Caco-2 (cell line): ENCODE data around the gene NIPAL3. TPM values are rescaled to one million over a fixed set of nuclear protein-coding genes. Genes with fewer than 3 reads are reported as not detected.

ENCODE experiments used
- BruUV-seq: library from RNA; stranded (reverse); fragments of 400-500 nt; replicated peaks from 2 replicates; lab custom pipeline; 2021; lab: Mats Ljungman, UMichigan
- CTCF ChIA-PET: fragments of 300-600 bp; sonication (Branson Sonifier 250); formaldehyde crosslinking; loops from one replicate; lab custom pipeline; 2022; ENCODE audit warnings: antibody characterized with exemption; lab: Charles Lee
- POLR2A ChIA-PET: fragments of 300-600 bp; sonication (Branson Sonifier 250); formaldehyde crosslinking; loops from one replicate; lab custom pipeline; 2022; ENCODE audit warnings: antibody characterized with exemption; lab: Charles Lee
- DNase-seq, 2 experiments: peaks; one replicate each; pipeline versions ENCODE4 v3.0.0 to v3.0.0-alpha.2; 2020 to 2022
- H3K27me3 ChIP-seq: replicated peaks from 2 replicates; pipeline ENCODE4 v1.6.0; 2011; ENCODE audit warnings: low read length; ENCODE audit not compliant: control insufficient read depth, insufficient read depth
- H3K36me3 ChIP-seq: 2 replicates; pipeline ENCODE4 v1.5.1; 2011; ENCODE audit warnings: low read length; ENCODE audit not compliant: control insufficient read depth, insufficient read depth
- H3K4me1 ChIP-seq: fragments of 250-450 bp; sonication (Bioruptor Pico); 2 replicates; pipeline ENCODE4 v1.5.1; 2020; ENCODE audit warnings: mild to moderate bottlenecking
- H3K4me3 ChIP-seq: 2 replicates; pipeline ENCODE4 v1.5.1; 2011; ENCODE audit warnings: low read depth, mild to moderate bottlenecking, control low read depth, low read length
- H3K9me3 ChIP-seq: fragments of 250-450 bp; sonication (Bioruptor Pico); 2 replicates; pipeline ENCODE4 v1.5.1; 2020; ENCODE audit warnings: mild to moderate bottlenecking, moderate library complexity
- H3K27ac Mint-ChIP-seq: one replicate; pipeline ENCODE4 v1.8.0; 2022; ENCODE audit warnings: mixed read lengths; ENCODE audit not compliant: unreplicated experiment
- H3K27me3 Mint-ChIP-seq: one replicate; pipeline ENCODE4 v1.8.0; 2022; ENCODE audit warnings: mixed read lengths; ENCODE audit not compliant: insufficient read depth, unreplicated experiment
- H3K36me3 Mint-ChIP-seq: one replicate; pipeline ENCODE4 v1.8.0; 2022; ENCODE audit warnings: mild to moderate bottlenecking, mixed read lengths; ENCODE audit not compliant: insufficient read depth, unreplicated experiment
- H3K4me1 Mint-ChIP-seq: one replicate; pipeline ENCODE4 v1.8.0; 2022; ENCODE audit warnings: low read depth, mixed read lengths; ENCODE audit not compliant: unreplicated experiment
- H3K4me3 Mint-ChIP-seq: one replicate; pipeline ENCODE4 v1.8.0; 2022; ENCODE audit warnings: mild to moderate bottlenecking, moderate library complexity, mixed read lengths; ENCODE audit not compliant: unreplicated experiment
- H3K9me3 Mint-ChIP-seq: one replicate; pipeline ENCODE4 v1.8.0; 2022; ENCODE audit warnings: mixed read lengths; ENCODE audit not compliant: unreplicated experiment
- intact Hi-C: fragments of 100-400 bp; cut with micrococcal nuclease; formaldehyde crosslinking; loops from one replicate; pipeline ENCODE4 v1.10.0; 2022; ENCODE audit not compliant: unreplicated experiment
- total RNA-seq: library from RNA; stranded (reverse); gene quantifications from 2 replicates; pipeline ENCODE4 v1.2.3, GENCODE V29; 2022
- TF ChIP-seq, protein P1 (sequence below), 2 experiments: fragments of 200-600 bp in 1 of 2; IDR thresholded peaks; 1 replicate in 1 of 2; 2 replicates in 1 of 2; pipeline versions ENCODE4 v1.5.1 to v1.8.0; 2011 to 2022; ENCODE audit warnings: antibody characterized with exemption in 1 of 2, control low read depth in 1 of 2, inconsistent platforms in 1 of 2, low read depth in 1 of 2, low read length in 1 of 2, mild to moderate bottlenecking in 1 of 2, moderate library complexity in 1 of 2; ENCODE audit not compliant: insufficient read depth in 1 of 2, severe bottlenecking in 1 of 2, unreplicated experiment in 1 of 2

The NIPAL3 gene
- total RNA-seq, 1 experiment from 2014 or later = 9.2 TPM

DNA sequence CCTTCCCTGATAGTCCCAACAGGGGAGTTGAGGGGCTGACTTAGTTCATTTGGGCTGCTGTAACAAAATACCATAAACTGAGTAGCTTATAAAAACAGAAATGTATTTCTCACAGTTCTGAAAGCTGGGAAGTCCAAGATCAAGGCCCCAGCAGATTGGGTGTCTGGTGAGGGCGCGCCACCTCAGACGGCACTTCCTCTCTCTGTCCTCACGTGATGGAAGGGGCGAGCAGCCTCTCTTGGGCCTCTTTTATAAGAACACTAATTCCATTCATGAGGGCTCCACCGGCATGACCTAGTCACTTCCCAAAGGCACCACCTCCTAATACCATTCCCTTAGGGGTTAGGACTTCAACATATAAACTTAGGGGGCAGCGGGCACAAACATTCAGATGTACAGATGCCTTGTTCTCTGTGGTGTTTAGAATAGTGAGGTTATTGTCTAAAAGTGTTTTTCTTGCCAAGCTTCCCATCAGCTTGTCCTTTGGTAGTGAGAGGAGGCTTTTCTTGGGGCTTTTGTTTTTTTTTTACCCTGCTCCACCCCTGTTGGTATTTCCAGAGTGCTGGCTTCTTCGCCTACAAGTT, 20.3 kb downstream of the NIPAL3 start:
- DNase-seq = no peak
- Mint-ChIP-seq H3K9me3 (no peaks in the 10 kb centered on the region), H3K4me3 (no peak overlapping the region), H3K36me3 (no peaks in the 10 kb centered on the region), H3K4me1 (no peaks in the 10 kb centered on the region), H3K27me3 (no peaks in the 10 kb centered on the region), H3K27ac (no peak overlapping the region)
- Histone ChIP-seq H3K36me3 (no peaks in the 10 kb centered on the region), H3K9me3 (no peaks in the 10 kb centered on the region), H3K4me3 (no peak overlapping the region), H3K27me3 (no peaks in the 10 kb centered on the region), H3K4me1 (no peaks in the 10 kb centered on the region)
- POLR2A ChIA-PET = no interaction called here
- no TSS peak for BruUV-seq
- intact Hi-C loops = no loop called here
- CTCF ChIA-PET = no interaction called here
- TF ChIP-seq, protein P1, sequence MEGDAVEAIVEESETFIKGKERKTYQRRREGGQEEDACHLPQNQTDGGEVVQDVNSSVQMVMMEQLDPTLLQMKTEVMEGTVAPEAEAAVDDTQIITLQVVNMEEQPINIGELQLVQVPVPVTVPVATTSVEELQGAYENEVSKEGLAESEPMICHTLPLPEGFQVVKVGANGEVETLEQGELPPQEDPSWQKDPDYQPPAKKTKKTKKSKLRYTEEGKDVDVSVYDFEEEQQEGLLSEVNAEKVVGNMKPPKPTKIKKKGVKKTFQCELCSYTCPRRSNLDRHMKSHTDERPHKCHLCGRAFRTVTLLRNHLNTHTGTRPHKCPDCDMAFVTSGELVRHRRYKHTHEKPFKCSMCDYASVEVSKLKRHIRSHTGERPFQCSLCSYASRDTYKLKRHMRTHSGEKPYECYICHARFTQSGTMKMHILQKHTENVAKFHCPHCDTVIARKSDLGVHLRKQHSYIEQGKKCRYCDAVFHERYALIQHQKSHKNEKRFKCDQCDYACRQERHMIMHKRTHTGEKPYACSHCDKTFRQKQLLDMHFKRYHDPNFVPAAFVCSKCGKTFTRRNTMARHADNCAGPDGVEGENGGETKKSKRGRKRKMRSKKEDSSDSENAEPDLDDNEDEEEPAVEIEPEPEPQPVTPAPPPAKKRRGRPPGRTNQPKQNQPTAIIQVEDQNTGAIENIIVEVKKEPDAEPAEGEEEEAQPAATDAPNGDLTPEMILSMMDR (IDR thresholded peaks at IDR 0.05; ENCODE audit: insufficient read depth in 1 of 2, low read depth in 1 of 2, low read length in 1 of 2, severe bottlenecking in 1 of 2, unreplicated experiment in 1 of 2) = no peak

DNA sequence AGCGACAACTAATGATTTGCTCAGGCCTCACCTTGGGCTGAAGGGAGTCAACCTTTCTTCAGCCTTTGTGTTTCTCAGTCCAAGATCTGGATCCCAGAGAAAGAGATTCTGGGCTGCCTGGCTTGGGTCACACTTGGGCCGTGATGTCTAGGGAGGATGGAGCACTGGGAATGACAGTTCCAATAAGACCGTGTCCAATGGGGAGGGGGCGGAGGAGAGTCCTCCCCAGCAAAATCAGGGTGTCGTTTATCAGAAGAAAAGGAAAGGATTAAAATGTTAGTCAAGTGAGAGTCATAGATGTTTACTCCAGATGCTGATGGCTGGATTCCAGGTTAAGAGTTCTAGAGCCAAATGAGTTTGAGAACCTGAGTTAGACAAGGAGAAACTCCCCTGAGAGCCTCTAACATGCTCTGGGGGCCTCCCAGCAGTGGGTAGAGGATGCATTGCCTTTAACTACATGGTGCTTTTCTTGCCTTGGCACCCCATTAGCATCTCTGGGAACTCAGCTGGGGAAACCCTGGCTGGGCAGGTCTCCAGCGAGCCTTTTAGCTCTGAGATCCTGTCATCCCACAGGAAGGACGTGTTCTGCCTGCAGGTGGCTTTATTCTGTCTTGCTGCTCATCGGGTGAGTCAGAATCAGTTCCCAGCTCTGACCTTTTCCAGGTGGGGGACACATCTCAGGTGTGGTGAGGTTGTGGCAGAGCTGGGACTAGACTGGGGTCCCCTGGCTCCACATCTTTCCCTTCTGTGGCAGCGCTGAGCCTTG, 22.2 kb downstream of the NIPAL3 start:
- no peak for DNase-seq
- Mint-ChIP-seq H3K36me3 (no peaks in the 10 kb centered on the region), H3K4me1 (no peaks in the 10 kb centered on the region), H3K27ac (no peak overlapping the region), H3K4me3 (no peak overlapping the region), H3K27me3 (no peaks in the 10 kb centered on the region), H3K9me3 (no peaks in the 10 kb centered on the region)
- no peaks in the 10 kb centered on the region for H3K4me1 ChIP-seq
- no peaks in the 10 kb centered on the region for H3K36me3 ChIP-seq
- no peaks in the 10 kb centered on the region for H3K27me3 ChIP-seq
- no peaks in the 10 kb centered on the region for H3K9me3 ChIP-seq
- no TSS peak for BruUV-seq
- POLR2A ChIA-PET = no interaction called here
- intact Hi-C loops = no loop called here
- H3K4me3 ChIP-seq = no peak overlapping the region
- TF ChIP-seq, protein P1 (IDR thresholded peaks at IDR 0.05; ENCODE audit: insufficient read depth in 1 of 2, low read depth in 1 of 2, low read length in 1 of 2, severe bottlenecking in 1 of 2, unreplicated experiment in 1 of 2) = no peak
- CTCF ChIA-PET = no interaction called here

DNA sequence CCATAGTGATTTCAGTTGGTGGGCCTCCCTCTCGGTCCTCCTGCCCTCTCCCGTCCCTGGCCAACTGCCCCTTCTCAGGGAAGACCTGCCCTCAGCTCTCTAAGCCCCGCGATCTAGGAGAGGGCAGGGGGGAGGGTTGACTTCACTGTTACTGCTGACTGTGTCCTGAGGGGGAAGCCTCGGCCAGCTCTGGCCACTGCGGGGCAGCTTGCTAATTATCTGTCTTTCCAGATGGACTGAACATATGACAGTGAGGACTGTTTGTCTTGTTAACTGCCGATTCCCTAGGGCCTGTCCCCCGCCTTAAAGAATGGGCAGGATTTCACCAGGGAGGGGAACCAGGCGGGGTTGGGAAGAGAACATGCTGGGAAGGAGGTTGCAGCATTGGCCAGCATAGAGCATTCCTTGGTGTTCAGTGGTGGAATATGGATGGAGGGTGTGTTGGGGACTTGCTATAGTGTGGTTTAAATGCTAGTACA, 22.9 kb downstream of the NIPAL3 start:
- Histone ChIP-seq H3K9me3 (no peaks in the 10 kb centered on the region), H3K36me3 (no peaks in the 10 kb centered on the region), H3K4me3 (no peak overlapping the region), H3K4me1 (no peaks in the 10 kb centered on the region), H3K27me3 (no peaks in the 10 kb centered on the region)
- TF ChIP-seq, protein P1 (IDR thresholded peaks at IDR 0.05; ENCODE audit: insufficient read depth in 1 of 2, low read depth in 1 of 2, low read length in 1 of 2, severe bottlenecking in 1 of 2, unreplicated experiment in 1 of 2) = no peak
- POLR2A ChIA-PET = no interaction called here
- BruUV-seq = no TSS peak
- Mint-ChIP-seq H3K27ac (no peak overlapping the region), H3K4me1 (no peaks in the 10 kb centered on the region), H3K36me3 (no peaks in the 10 kb centered on the region), H3K4me3 (no peak overlapping the region), H3K27me3 (no peaks in the 10 kb centered on the region), H3K9me3 (no peaks in the 10 kb centered on the region)
- no peak for DNase-seq
- intact Hi-C loops = no loop called here
- CTCF ChIA-PET = no interaction called here
